K562 (cell line): ENCODE measurements around the gene EEF2K. TPM values are rescaled to one million over a fixed set of nuclear protein-coding genes. Genes with fewer than 3 reads are reported as not detected.
A peak's percentile ranks its signal among the peaks of the same experiment; 100 is the strongest.

Experiments
- ATAC-seq: fragments of 200-7000 bp; cut with Tn5 transposase; 3 replicates; pipeline ENCODE4 v1.9.1; 2020; ENCODE audit warnings: moderate library complexity
- BruUV-seq: library from RNA; stranded (reverse); fragments of 400-500 nt; replicated peaks from 2 replicates; lab custom pipeline; 2021; lab: Mats Ljungman, UMichigan
- CTCF ChIA-PET: fragments of 300-600 bp; formaldehyde crosslinking; extraction: SDS; loops from one replicate; lab custom pipeline; 2021; ENCODE audit warnings: low intra/inter-chr PET ratio; lab: Yijun Ruan, JAX
- POLR2A ChIA-PET: fragments of 300-600, 350-650 bp; sonication (Branson Sonifier 250); formaldehyde crosslinking; extraction: SDS; loops from one replicate; lab custom pipeline; 2021; ENCODE audit warnings: antibody characterized with exemption, inconsistent platforms; lab: Yijun Ruan, JAX
- DNase-seq, 4 experiments: peaks; one replicate each; pipeline versions ENCODE4 v3.0.0 to v3.0.0-alpha.2; 2011 to 2018; ENCODE audit warnings: low spot score in 3 of 4, mixed read lengths in 3 of 4; ENCODE audit errors: extremely low read depth in 1 of 4
- FAIRE-seq: peaks from 2 replicates; lab custom pipeline; 2011; peaks lifted over from hg19 to GRCh38; lab: Jason Lieb, UNC
- H2AFZ ChIP-seq: 2 replicates; pipeline ENCODE4 v1.6.0; 2011; ENCODE audit warnings: low read depth, low read length, control low read depth, inconsistent platforms
- H3K27ac ChIP-seq: fragments of 200-600 bp; 3 replicates; pipeline ENCODE4 v1.8.0; 2011; ENCODE audit warnings: low read depth, mild to moderate bottlenecking, control low read depth, inconsistent platforms, low read length, moderate library complexity, mixed read lengths; ENCODE audit errors: extremely low read depth
- H3K27me3 ChIP-seq, 2 experiments: fragments of 300-600 bp in 1 of 2; 2 replicates in 1 of 2; 3 replicates in 1 of 2; pipeline versions ENCODE4 v1.6.0 to v1.8.0; 2011; ENCODE audit warnings: inconsistent platforms in 2 of 2, low read length in 2 of 2, mild to moderate bottlenecking in 1 of 2, mixed read lengths in 1 of 2, moderate library complexity in 1 of 2; ENCODE audit not compliant: control insufficient read depth in 2 of 2, insufficient read depth in 2 of 2
- H3K36me3 ChIP-seq: fragments of 300-600 bp; 3 replicates; pipeline ENCODE4 v1.8.0; 2011; ENCODE audit warnings: mild to moderate bottlenecking, low read length, inconsistent platforms; ENCODE audit not compliant: control insufficient read depth, insufficient read depth
- H3K4me1 ChIP-seq, 2 experiments: fragments of 200-600 bp in 1 of 2; replicated peaks in 1 of 2; 2 replicates in 1 of 2; 3 replicates in 1 of 2; pipeline versions ENCODE4 v1.5.1 to v1.8.0; 2011; ENCODE audit warnings: inconsistent platforms in 2 of 2, low read length in 2 of 2, mild to moderate bottlenecking in 1 of 2, mixed read lengths in 1 of 2, moderate library complexity in 1 of 2; ENCODE audit not compliant: control insufficient read depth in 2 of 2, insufficient read depth in 2 of 2
- H3K4me2 ChIP-seq: 2 replicates; pipeline ENCODE4 v1.6.1; 2011; ENCODE audit warnings: low read length, control low read depth, inconsistent platforms, mixed read lengths; ENCODE audit not compliant: insufficient read depth
- H3K4me3 ChIP-seq: fragments of 200-600 bp; sonication (generic), shearing (Covaris generic); 2 replicates; pipeline ENCODE4 v1.5.1; 2016; ENCODE audit warnings: control low read depth, inconsistent platforms
- H3K79me2 ChIP-seq: fragments of 200-600 bp; 3 replicates; pipeline ENCODE4 v1.8.0; 2011; ENCODE audit warnings: low read length, inconsistent platforms; ENCODE audit not compliant: control insufficient read depth, insufficient read depth
- H3K9ac ChIP-seq, 2 experiments: 2 replicates each; pipeline versions ENCODE4 v1.6.0 to v1.6.1; 2011; ENCODE audit warnings: low read depth in 2 of 2, low read length in 2 of 2, control low read depth in 1 of 2, inconsistent platforms in 1 of 2, mild to moderate bottlenecking in 1 of 2, mixed read lengths in 1 of 2; ENCODE audit not compliant: insufficient read depth in 1 of 2
- H3K9me1 ChIP-seq: one replicate; pipeline ENCODE4 v1.6.0; 2011; ENCODE audit warnings: inconsistent platforms, mild to moderate bottlenecking, low read length, moderate library complexity; ENCODE audit not compliant: control insufficient read depth, insufficient read depth
- H3K9me3 ChIP-seq: replicated peaks from 2 replicates; pipeline ENCODE4 v1.5.1; 2011; ENCODE audit warnings: low read depth, low read length, inconsistent platforms; ENCODE audit not compliant: control insufficient read depth, insufficient read depth
- H4K20me1 ChIP-seq: replicated peaks from 2 replicates; pipeline ENCODE4 v1.6.1; 2011; ENCODE audit warnings: low read length, inconsistent platforms, mixed read lengths; ENCODE audit not compliant: control insufficient read depth, insufficient read depth
- BCOR ChIP-seq: fragments of 450-650 bp; IDR thresholded peaks from 2 replicates; pipeline ENCODE4 v1.6.1; 2016
- BRCA1 ChIP-seq, 2 experiments: fragments of 450-650 bp in 1 of 2; sonication (generic) in 1 of 2; formaldehyde crosslinking in 1 of 2; IDR thresholded peaks; 2 replicates each; pipeline versions ENCODE4 v1.5.0 to v1.6.1; 2017 to 2020; ENCODE audit warnings: mild to moderate bottlenecking in 1 of 2, missing genetic modification reagents in 1 of 2
- FIP1L1 ChIP-seq: fragments of 200-400 bp; formaldehyde crosslinking; IDR thresholded peaks from 2 replicates; pipeline ENCODE4 v1.6.1; 2018; ENCODE audit warnings: mild to moderate bottlenecking, low read depth, low read length; ENCODE audit not compliant: poor library complexity, severe bottlenecking
- KDM1A ChIP-seq, 2 experiments: fragments of 450-650 bp; IDR thresholded peaks; 2 replicates each; pipeline ENCODE4 v1.6.1; 2016; ENCODE audit warnings: mild to moderate bottlenecking in 2 of 2
- NFE2L1 ChIP-seq: fragments of 450-650 bp; IDR thresholded peaks from 2 replicates; pipeline ENCODE4 v1.6.1; 2016; ENCODE audit warnings: missing genetic modification characterization, low read depth, mild to moderate bottlenecking, missing compliant biosample characterization, moderate library complexity, borderline replicate concordance
- NFXL1 ChIP-seq: fragments of 450-650 bp; formaldehyde crosslinking; IDR thresholded peaks from 2 replicates; pipeline ENCODE4 v1.4.0; 2021; ENCODE audit warnings: mild to moderate bottlenecking
- PHF21A ChIP-seq: fragments of 450-650 bp; IDR thresholded peaks from 2 replicates; pipeline ENCODE4 v1.6.1; 2017; ENCODE audit warnings: low read depth, borderline replicate concordance
- PPARD ChIP-seq: fragments of 250-450 bp; sonication (Bioruptor Pico); IDR thresholded peaks from 2 replicates; pipeline ENCODE4 v1.8.0; 2022; ENCODE audit warnings: inconsistent platforms, mild to moderate bottlenecking, moderate library complexity
- RAD21 ChIP-seq, 2 experiments: fragments of 250-450 bp in 1 of 2; fragments of 450-650 bp in 1 of 2; sonication (Bioruptor Pico) in 1 of 2; formaldehyde crosslinking in 1 of 2; IDR thresholded peaks in 1 of 2; conservative IDR thresholded peaks in 1 of 2; 2 replicates each; pipeline versions ENCODE4 v1.4.0 to v1.8.0; 2020 to 2022; ENCODE audit warnings: mild to moderate bottlenecking in 2 of 2, moderate library complexity in 1 of 2
- RB1 ChIP-seq: fragments of 450-650 bp; IDR thresholded peaks from 2 replicates; pipeline ENCODE4 v1.6.1; 2017; ENCODE audit warnings: low read depth, mild to moderate bottlenecking
- SIX5 ChIP-seq, 2 experiments: IDR thresholded peaks; 2 replicates each; pipeline ENCODE4 v1.6.1; 2011; ENCODE audit warnings: low read length in 2 of 2, borderline replicate concordance in 1 of 2, low read depth in 1 of 2, mild to moderate bottlenecking in 1 of 2, moderate library complexity in 1 of 2; ENCODE audit not compliant: insufficient read depth in 1 of 2
- SMC3 ChIP-seq: conservative IDR thresholded peaks from 2 replicates; pipeline ENCODE4 v1.6.1; 2011; ENCODE audit warnings: low read depth, low read length, improper control_type of control experiment; ENCODE audit not compliant: insufficient read depth
- SREBF1 ChIP-seq: fragments of 150-350 bp; IDR thresholded peaks from 2 replicates; pipeline ENCODE4 v1.6.1; 2014; ENCODE audit warnings: antibody characterized with exemption, low read depth, low read length, borderline replicate concordance
- ZNF445 ChIP-seq: fragments of 250-450 bp; sonication (Bioruptor Pico); IDR thresholded peaks from 2 replicates; pipeline ENCODE4 v1.4.0; 2020; ENCODE audit warnings: low read depth, mild to moderate bottlenecking, moderate library complexity
- WGBS: fragments of 100-300 bp; shearing (Covaris generic); methylation state at CpG from one replicate; pipeline ENCODE4 v1.1.6; 2016; ENCODE audit warnings: low coverage, mixed read lengths; ENCODE audit not compliant: insufficient coverage; ENCODE audit errors: missing lambda C conversion rate; 5-methylcytosine and 5-hydroxymethylcytosine counted together
- in situ Hi-C: fragments of 300-500 bp; cut with MboI; formaldehyde crosslinking; loops from 4 replicates; pipeline ENCODE4 v1.15.0; 2018; ENCODE audit warnings: inconsistent platforms, mixed read lengths
- intact Hi-C: fragments of 100-400 bp; cut with micrococcal nuclease; formaldehyde crosslinking; loops from 2 replicates; pipeline ENCODE4 v1.14.2; 2022
- polyA plus RNA-seq, 8 experiments: library from polyadenylated mRNA; depleted of rRNA in 4 of 8; stranded (reverse) in 5 of 8; unstranded in 3 of 8; fragments of >200 nt; fragmentation: Nextera tagmentation in 2 of 8; fragmentation: Illumina TruSeq in 1 of 8; extraction: Ambion mirVana in 2 of 8; extraction: Trizol in 1 of 8; gene quantifications; 2 replicates each; pipeline versions ENCODE4 v1.2.1 to v1.2.3, GENCODE V29; 2011 to 2014; ENCODE audit warnings: inconsistent platforms in 1 of 8, missing spikeins in 1 of 8
- total RNA-seq, 7 experiments: library from RNA; depleted of rRNA in 6 of 7; stranded (reverse); fragments of >200 nt in 6 of 7; fragmentation: Illumina TruSeq in 2 of 7; extraction: Trizol in 2 of 7; gene quantifications; 2 replicates each; pipeline versions ENCODE4 v1.2.1 to v1.2.3, GENCODE V29; 2011 to 2021; ENCODE audit warnings: low replicate concordance in 1 of 7
- TF ChIP-seq, protein P1 (sequence below): fragments of 450-650 bp; formaldehyde crosslinking; IDR thresholded peaks from 2 replicates; pipeline ENCODE4 v1.4.0; 2020; ENCODE audit warnings: mild to moderate bottlenecking, moderate library complexity
- TF ChIP-seq, protein P2 (sequence below), 3 experiments: IDR thresholded peaks in 2 of 3; conservative IDR thresholded peaks in 1 of 3; 2 replicates each; pipeline ENCODE4 v1.5.1; 2011 to 2012; ENCODE audit warnings: low read length in 3 of 3, mild to moderate bottlenecking in 3 of 3, control low read depth in 2 of 3, improper control_type of control experiment in 1 of 3, inconsistent platforms in 1 of 3, low read depth in 1 of 3, mixed read lengths in 1 of 3, moderate library complexity in 1 of 3; ENCODE audit not compliant: insufficient read depth in 2 of 3

The EEF2K gene
- total and polyA plus RNA-seq, 9 of the 15 experiments (the other 6 are each of a cell fraction or from before 2014, with no cell fraction given) = 3.0 to 35.2 (median 12.2) TPM

- no peak for ATAC-seq
- Histone ChIP-seq H3K4me3 (no peak overlapping the region), H3K27me3 (peaks cover 10 to 17% of the 10 kb centered on the region in 2 experiments; a peak in 4 of 5 replicates), H3K9me1 (no peaks in the 10 kb centered on the region), H4K20me1 (no peaks in the 10 kb centered on the region; the same call in 1 of the 2 replicates), H3K4me1 (peaks cover 15 to 22% of the 10 kb centered on the region in 2 experiments; a peak in 4 of 5 replicates), H2AFZ (peak overlapping the region; percentile 41; the same call in 1 of the 2 replicates), H3K27ac (no peak overlapping the region), H3K4me2 (0 out of 2 replicates have a peak overlapping the region, but pooled peaks have one; percentile 85), H3K79me2 (no peaks in the 10 kb centered on the region; the same call in 2 of the 3 replicates), H3K36me3 (no peaks in the 10 kb centered on the region; the same call in 2 of the 3 replicates), H3K9ac (no peak overlapping the region), H3K9me3 (no peaks in the 10 kb centered on the region)
- CTCF ChIA-PET = interaction anchor here (0.7 to 1.6 kb wide), 4 partner anchors 188 to 1029 kb away, joined by 3 to 10 read pairs (median 3); partner anchors contain the start of gene PDZD9
- in situ Hi-C loops (loop anchor here (10.0 kb wide), 1 partner anchor 604 kb away; no protein-coding TSS in a partner anchor), intact Hi-C loops (loop anchor here (5.0 kb wide), 2 partner anchors 92 to 237 kb away; partner anchors contain the start of gene UQCRC2)
- BruUV-seq = no TSS peak
- DNase-seq = peak; percentile 51 to 82 (median 58)
- POLR2A ChIA-PET = interaction anchor here (0.5 to 1.3 kb wide), 8 partner anchors 9 to 1567 kb away, joined by 3 to 4 read pairs (median 3); no protein-coding TSS in a partner anchor
- FAIRE-seq = peak; percentile 94
- 18% methylated on average over 8 of the region's 8 CpGs for WGBS
- TF ChIP-seq BRCA1 (IDR thresholded peaks at IDR 0.05) (no peak), BRCA1 (CRISPR knock-in tag; IDR thresholded peaks at IDR 0.05) (no peak), KDM1A (IDR thresholded peaks at IDR 0.05) (no peak; a peak in 1 of 4 replicates), PPARD (no peak), PHF21A (no peak), BCOR (0 out of 2 replicates have a peak, but pooled peaks have one; percentile 17), FIP1L1 (no peak), ZNF445 (CRISPR knock-in tag) (no peak), RB1 (0 out of 2 replicates have a peak, but pooled peaks have one; percentile 20), SIX5 (IDR thresholded peaks at IDR 0.05; ENCODE audit: borderline replicate concordance in 1 of 2, insufficient read depth in 1 of 2, low read depth in 1 of 2, low read length in 2 of 2) (no peak), NFE2L1 (tag) (no peak), SMC3 (peak; percentile 65), RAD21 (CRISPR knock-in tag; conservative IDR thresholded peaks at IDR 0.05 in 1 of 2, IDR thresholded peaks at IDR 0.05 in 1 of 2) (peak; percentile 76 to 84), SREBF1 (no peak), NFXL1 (CRISPR knock-in tag) (no peak)
- TF ChIP-seq, protein P1, sequence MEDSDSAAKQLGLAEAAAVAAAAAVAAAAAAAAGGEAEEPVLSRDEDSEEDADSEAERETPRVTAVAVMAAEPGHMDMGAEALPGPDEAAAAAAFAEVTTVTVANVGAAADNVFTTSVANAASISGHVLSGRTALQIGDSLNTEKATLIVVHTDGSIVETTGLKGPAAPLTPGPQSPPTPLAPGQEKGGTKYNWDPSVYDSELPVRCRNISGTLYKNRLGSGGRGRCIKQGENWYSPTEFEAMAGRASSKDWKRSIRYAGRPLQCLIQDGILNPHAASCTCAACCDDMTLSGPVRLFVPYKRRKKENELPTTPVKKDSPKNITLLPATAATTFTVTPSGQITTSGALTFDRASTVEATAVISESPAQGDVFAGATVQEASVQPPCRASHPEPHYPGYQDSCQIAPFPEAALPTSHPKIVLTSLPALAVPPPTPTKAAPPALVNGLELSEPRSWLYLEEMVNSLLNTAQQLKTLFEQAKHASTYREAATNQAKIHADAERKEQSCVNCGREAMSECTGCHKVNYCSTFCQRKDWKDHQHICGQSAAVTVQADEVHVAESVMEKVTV = peak; percentile 87
- TF ChIP-seq, protein P2, sequence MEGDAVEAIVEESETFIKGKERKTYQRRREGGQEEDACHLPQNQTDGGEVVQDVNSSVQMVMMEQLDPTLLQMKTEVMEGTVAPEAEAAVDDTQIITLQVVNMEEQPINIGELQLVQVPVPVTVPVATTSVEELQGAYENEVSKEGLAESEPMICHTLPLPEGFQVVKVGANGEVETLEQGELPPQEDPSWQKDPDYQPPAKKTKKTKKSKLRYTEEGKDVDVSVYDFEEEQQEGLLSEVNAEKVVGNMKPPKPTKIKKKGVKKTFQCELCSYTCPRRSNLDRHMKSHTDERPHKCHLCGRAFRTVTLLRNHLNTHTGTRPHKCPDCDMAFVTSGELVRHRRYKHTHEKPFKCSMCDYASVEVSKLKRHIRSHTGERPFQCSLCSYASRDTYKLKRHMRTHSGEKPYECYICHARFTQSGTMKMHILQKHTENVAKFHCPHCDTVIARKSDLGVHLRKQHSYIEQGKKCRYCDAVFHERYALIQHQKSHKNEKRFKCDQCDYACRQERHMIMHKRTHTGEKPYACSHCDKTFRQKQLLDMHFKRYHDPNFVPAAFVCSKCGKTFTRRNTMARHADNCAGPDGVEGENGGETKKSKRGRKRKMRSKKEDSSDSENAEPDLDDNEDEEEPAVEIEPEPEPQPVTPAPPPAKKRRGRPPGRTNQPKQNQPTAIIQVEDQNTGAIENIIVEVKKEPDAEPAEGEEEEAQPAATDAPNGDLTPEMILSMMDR (IDR thresholded peaks at IDR 0.05 in 2 of 3, conservative IDR thresholded peaks at IDR 0.05 in 1 of 3; ENCODE audit: insufficient read depth in 2 of 3, low read depth in 1 of 3, low read length in 3 of 3) = peak; percentile 83 to 93 (median 90)
Measured at GRCh38 chr16:22188595-22189442, 17.3 kb upstream of the EEF2K start.
